ENCODE results near the gene CREG1. TPM values are rescaled to one million over a fixed set of nuclear protein-coding genes. Genes with fewer than 3 reads are reported as not detected.

Gene CREG1
- total RNA-seq, 1 donor, result 34.1 TPM

DNA sequence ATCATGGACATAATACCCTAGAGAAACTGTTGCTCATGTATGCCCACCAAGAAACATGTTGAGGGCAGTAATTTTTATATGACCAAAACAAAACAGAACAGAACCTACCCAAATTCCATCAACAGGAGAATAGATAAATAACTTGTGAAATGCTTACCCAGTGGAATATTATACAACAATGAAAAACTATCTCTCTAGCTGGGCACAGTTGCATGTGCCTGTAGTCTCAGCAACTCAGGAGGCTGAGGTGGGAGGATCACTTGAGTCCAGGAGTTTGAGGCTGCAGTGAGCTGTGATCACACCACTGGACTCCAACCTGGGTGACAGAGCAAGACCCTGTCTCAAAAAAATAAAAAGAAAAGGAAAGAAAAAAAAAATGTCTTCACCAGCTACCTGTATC, 38.9 kb upstream of the CREG1 start:
- DNase-seq (ENCODE audit: low read depth), result no peak
- H3K4me3 ChIP-seq (ENCODE audit: low read depth, low read length), result no peak overlapping the region
- TF ChIP-seq, protein P1, sequence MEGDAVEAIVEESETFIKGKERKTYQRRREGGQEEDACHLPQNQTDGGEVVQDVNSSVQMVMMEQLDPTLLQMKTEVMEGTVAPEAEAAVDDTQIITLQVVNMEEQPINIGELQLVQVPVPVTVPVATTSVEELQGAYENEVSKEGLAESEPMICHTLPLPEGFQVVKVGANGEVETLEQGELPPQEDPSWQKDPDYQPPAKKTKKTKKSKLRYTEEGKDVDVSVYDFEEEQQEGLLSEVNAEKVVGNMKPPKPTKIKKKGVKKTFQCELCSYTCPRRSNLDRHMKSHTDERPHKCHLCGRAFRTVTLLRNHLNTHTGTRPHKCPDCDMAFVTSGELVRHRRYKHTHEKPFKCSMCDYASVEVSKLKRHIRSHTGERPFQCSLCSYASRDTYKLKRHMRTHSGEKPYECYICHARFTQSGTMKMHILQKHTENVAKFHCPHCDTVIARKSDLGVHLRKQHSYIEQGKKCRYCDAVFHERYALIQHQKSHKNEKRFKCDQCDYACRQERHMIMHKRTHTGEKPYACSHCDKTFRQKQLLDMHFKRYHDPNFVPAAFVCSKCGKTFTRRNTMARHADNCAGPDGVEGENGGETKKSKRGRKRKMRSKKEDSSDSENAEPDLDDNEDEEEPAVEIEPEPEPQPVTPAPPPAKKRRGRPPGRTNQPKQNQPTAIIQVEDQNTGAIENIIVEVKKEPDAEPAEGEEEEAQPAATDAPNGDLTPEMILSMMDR (IDR thresholded peaks at IDR 0.05; ENCODE audit: insufficient read depth, low read depth, low read length), result no peak

DNA sequence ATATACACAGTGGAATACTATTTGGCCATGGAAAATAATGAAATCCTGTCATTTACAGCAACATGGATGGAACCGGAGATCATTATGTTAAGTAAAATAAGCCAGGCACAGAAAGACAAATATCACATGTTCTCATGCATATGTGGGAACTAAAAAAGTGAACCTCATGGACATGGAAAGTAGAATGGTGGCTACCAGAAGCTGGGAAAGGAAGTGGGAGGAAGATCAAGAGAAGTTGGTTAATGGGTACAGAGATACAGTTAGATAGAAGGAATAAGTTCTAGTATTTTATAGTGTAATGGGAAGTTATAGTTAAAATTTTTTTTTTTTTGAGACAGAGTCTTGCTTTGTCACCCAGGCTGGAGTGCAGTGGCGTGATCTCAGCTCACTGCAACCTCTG, 34.8 kb upstream of the CREG1 start:
- DNase-seq (ENCODE audit: low read depth), result no peak
- no peak overlapping the region for H3K4me3 ChIP-seq (ENCODE audit: low read depth, low read length)
- TF ChIP-seq, protein P1 (IDR thresholded peaks at IDR 0.05; ENCODE audit: insufficient read depth, low read depth, low read length), result no peak

DNA sequence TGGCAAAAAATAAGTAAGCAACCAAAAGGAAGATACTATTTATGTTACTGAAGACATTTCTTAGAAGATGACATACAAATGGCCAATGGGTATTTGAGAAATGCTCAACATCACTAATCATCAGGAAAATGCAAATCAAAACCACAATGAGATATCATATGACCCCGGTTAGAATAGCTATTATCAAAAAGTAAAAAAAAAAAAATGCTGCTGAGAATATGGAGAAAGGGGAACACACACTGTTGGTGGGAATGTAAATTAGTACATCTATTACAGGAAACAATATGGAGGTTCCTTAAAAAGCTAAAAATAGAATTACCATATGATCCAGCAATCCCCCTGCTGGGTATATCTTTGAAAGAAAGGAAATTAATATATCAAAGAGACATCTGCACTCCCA, 34.3 kb upstream of the CREG1 start:
- DNase-seq (ENCODE audit: low read depth), result no peak
- TF ChIP-seq, protein P1 (IDR thresholded peaks at IDR 0.05; ENCODE audit: insufficient read depth, low read depth, low read length), result no peak
- H3K4me3 ChIP-seq (ENCODE audit: low read depth, low read length), result no peak overlapping the region

DNA sequence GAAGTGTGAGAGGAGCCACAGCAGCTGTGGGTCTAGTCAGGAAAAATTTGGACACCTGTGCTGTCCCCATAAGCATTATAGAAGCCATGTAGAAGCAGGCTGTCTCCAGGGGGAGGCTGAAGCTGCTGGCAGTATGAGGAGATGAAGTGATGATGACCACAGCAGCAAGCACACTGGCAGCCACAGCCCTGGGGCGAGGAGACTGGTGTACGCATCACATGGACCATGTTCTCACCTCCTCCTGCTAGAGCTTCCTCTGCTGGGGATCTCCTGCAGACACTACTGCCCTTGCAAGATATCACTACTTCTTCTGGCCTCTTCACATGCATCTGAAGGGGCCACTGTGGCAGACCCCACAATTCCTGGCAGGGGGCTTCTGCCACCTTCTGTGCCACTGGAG, 33.8 kb upstream of the CREG1 start:
- H3K4me3 ChIP-seq (ENCODE audit: low read depth, low read length), result no peak overlapping the region
- DNase-seq (ENCODE audit: low read depth), result no peak
- TF ChIP-seq, protein P1 (IDR thresholded peaks at IDR 0.05; ENCODE audit: insufficient read depth, low read depth, low read length), result no peak

DNA sequence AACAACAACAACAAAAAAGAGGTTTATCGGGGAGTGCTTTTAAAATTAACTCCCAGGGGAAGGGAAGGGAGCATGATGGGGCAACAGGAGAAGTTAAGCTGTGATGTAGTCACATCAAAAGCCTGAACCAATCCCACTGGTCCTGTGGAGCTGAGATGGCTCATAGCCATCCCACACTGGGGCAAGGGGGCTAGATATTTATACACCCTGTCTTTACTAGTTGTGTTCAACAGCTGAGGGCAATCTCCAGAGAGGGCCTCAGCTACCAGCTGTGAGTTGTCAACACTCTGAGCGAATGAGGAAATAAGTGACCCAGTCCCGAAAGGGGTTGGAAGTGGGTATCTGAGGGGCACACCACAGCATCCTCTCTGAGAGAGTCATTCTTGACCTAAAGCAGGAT, 31.0 kb upstream of the CREG1 start:
- no peak overlapping the region for H3K4me3 ChIP-seq (ENCODE audit: low read depth, low read length)
- DNase-seq (ENCODE audit: low read depth), result no peak
- TF ChIP-seq, protein P1 (IDR thresholded peaks at IDR 0.05; ENCODE audit: insufficient read depth, low read depth, low read length), result no peak

DNA sequence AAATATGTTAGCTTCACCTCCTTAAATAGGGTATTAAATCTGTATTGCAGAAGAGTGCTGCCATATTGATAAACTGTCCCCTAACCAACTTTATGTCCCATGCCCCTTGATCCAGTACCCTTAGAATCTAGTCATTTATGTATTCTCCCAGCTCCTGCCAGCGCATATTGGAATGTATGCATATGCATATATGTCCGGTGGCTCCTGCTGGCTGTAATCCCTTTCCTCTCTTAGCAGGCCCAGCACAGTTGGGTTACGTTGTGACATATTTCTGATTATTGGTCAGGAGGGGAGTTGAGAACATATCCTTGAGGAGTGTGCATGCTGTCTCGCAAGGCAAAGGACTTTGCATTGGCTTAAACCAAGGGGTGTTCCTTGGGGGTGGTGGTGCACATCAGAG, 29.2 kb upstream of the CREG1 start:
- TF ChIP-seq, protein P1 (IDR thresholded peaks at IDR 0.05; ENCODE audit: insufficient read depth, low read depth, low read length), result no peak
- H3K4me3 ChIP-seq (ENCODE audit: low read depth, low read length), result no peak overlapping the region
- no peak for DNase-seq (ENCODE audit: low read depth)

DNA sequence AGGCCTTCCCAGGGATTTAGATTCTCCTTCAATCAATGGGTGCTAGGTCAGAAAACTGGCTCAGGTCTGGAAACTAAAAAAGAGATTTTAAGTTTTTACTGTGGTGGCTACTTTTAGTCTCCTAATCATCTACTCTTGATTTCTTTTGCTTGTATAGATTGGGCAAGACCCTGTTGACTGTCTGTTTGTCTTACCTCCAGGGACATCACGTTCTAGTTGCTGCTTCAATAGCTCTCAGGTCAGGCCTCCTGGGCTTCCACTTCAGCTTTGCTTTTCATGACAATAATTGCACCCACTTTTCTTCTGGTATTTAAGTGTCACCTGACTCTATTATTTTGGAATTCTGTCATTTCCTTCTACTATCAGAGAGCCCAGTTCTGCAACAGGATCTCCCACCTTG, 28.5 kb upstream of the CREG1 start:
- TF ChIP-seq, protein P1 (IDR thresholded peaks at IDR 0.05; ENCODE audit: insufficient read depth, low read depth, low read length), result no peak
- no peak overlapping the region for H3K4me3 ChIP-seq (ENCODE audit: low read depth, low read length)
- no peak for DNase-seq (ENCODE audit: low read depth)
